Measurements from ENCODE around the gene ARHGAP27. TPM values are rescaled to one million over a fixed set of nuclear protein-coding genes. Genes with fewer than 3 reads are reported as not detected.

ARHGAP27 gene
- total RNA-seq, 1 donor from 2014 or later, result 15.1 TPM

- Histone ChIP-seq H3K27ac (replicated peaks) (peak overlapping the region; percentile 36), H3K36me3 (no peaks in the 10 kb centered on the region), H3K4me3 (peak overlapping the region; percentile 41), H3K4me1 (peaks cover 85% of the 10 kb centered on the region), H3K27me3 (ENCODE audit: low read depth) (peaks cover 44% of the 10 kb centered on the region), H3K9me3 (replicated peaks) (no peaks in the 10 kb centered on the region)
- intact Hi-C loops (cut with micrococcal nuclease), result no loop called here
- peak; percentile 98 for TF ChIP-seq CTCF (IDR thresholded peaks at IDR 0.05; ENCODE audit: borderline replicate concordance)
- peak; percentile 73 for DNase-seq
Observed at GRCh38 chr17:45428050-45428617, 4.5 kb downstream of the ARHGAP27 start.

- H3K9me3 ChIP-seq (replicated peaks), result no peaks in the 10 kb centered on the region
- peaks cover 38% of the 10 kb centered on the region for H3K27me3 ChIP-seq (ENCODE audit: low read depth)
- DNase-seq, result no peak
- TF ChIP-seq CTCF (IDR thresholded peaks at IDR 0.05; ENCODE audit: borderline replicate concordance), result no peak
- peaks cover 77% of the 10 kb centered on the region for H3K4me1 ChIP-seq
- H3K36me3 ChIP-seq, result no peaks in the 10 kb centered on the region
- H3K27ac ChIP-seq (replicated peaks), result no peak overlapping the region
- H3K4me3 ChIP-seq, result no peak overlapping the region
- intact Hi-C loops (cut with micrococcal nuclease), result no loop called here
Observed at GRCh38 chr17:45427181-45427835, 5.4 kb downstream of the ARHGAP27 start.

- Histone ChIP-seq H3K27ac (replicated peaks) (no peak overlapping the region), H3K4me3 (no peak overlapping the region), H3K27me3 (ENCODE audit: low read depth) (peaks cover 31% of the 10 kb centered on the region), H3K4me1 (peaks cover 69% of the 10 kb centered on the region), H3K9me3 (replicated peaks) (no peaks in the 10 kb centered on the region), H3K36me3 (no peaks in the 10 kb centered on the region)
- TF ChIP-seq CTCF (IDR thresholded peaks at IDR 0.05; ENCODE audit: borderline replicate concordance), result no peak
- intact Hi-C loops (cut with micrococcal nuclease), result no loop called here
- DNase-seq, result no peak
Observed at GRCh38 chr17:45426561-45426960, 6.1 kb downstream of the ARHGAP27 start.

GRCh38 chr17:45425984-45426413 lies 6.7 kb downstream of the ARHGAP27 start:
- peaks cover 25% of the 10 kb centered on the region for H3K27me3 ChIP-seq (ENCODE audit: low read depth)
- H3K27ac ChIP-seq (replicated peaks), result peak overlapping the region; percentile 91
- intact Hi-C loops (cut with micrococcal nuclease), result no loop called here
- no peak for DNase-seq
- no peaks in the 10 kb centered on the region for H3K9me3 ChIP-seq (replicated peaks)
- TF ChIP-seq CTCF (IDR thresholded peaks at IDR 0.05; ENCODE audit: borderline replicate concordance), result no peak
- peaks cover 68% of the 10 kb centered on the region for H3K4me1 ChIP-seq
- peak overlapping the region; percentile 66 for H3K4me3 ChIP-seq
- no peaks in the 10 kb centered on the region for H3K36me3 ChIP-seq

GRCh38 chr17:45425125-45425983 lies 7.3 kb downstream of the ARHGAP27 start:
- intact Hi-C loops (cut with micrococcal nuclease), result no loop called here
- Histone ChIP-seq H3K27ac (replicated peaks) (peak overlapping the region; percentile 91), H3K27me3 (ENCODE audit: low read depth) (peaks cover 19% of the 10 kb centered on the region), H3K36me3 (no peaks in the 10 kb centered on the region), H3K9me3 (replicated peaks) (no peaks in the 10 kb centered on the region), H3K4me3 (peak overlapping the region; percentile 66), H3K4me1 (peaks cover 64% of the 10 kb centered on the region)
- TF ChIP-seq CTCF (IDR thresholded peaks at IDR 0.05; ENCODE audit: borderline replicate concordance), result peak; percentile 55
- DNase-seq, result peak; percentile 61

Measured in left ventricle myocardium inferior (tissue), 1 donor.